Mucosa of descending colon (tissue), 3 donors: Measurements from ENCODE around the gene ATAD5. TPM values are rescaled to one million over a fixed set of nuclear protein-coding genes. Genes with fewer than 3 reads are reported as not detected.
A peak's percentile ranks its signal among the peaks of the same experiment; 100 is the strongest.

ENCODE experiments used
- ATAC-seq: fragments of 200-7000 bp; cut with Tn5 transposase; one replicate; pipeline ENCODE4 v1.9.1; 2020; ENCODE audit warnings: mild to moderate bottlenecking, moderate library complexity
- DNase-seq, 3 donors: peaks; one replicate each; pipeline ENCODE4 v3.0.0-alpha.2; 2020
- H3K36me3 ChIP-seq: fragments of 200-600 bp; one replicate; pipeline ENCODE4 v1.8.0; 2021; ENCODE audit warnings: low read depth, mild to moderate bottlenecking
- H3K4me1 ChIP-seq: fragments of 200-600 bp; one replicate; pipeline ENCODE4 v1.8.0; 2021; ENCODE audit warnings: low read depth, mild to moderate bottlenecking
- H3K4me3 ChIP-seq: fragments of 200-600 bp; one replicate; pipeline ENCODE4 v1.8.0; 2021; ENCODE audit warnings: mild to moderate bottlenecking
- H3K9me3 ChIP-seq: fragments of 200-600 bp; one replicate; pipeline ENCODE4 v1.8.0; 2021; ENCODE audit warnings: mild to moderate bottlenecking
- intact Hi-C, 2 donors: fragments of 100-400 bp; cut with DNase I in 1 of 2; cut with micrococcal nuclease in 1 of 2; formaldehyde crosslinking; loops; one replicate each; pipeline versions ENCODE4 v1.11.0 to v1.11.1; 2022; cut with DNase I, micrococcal nuclease
- total RNA-seq, 3 donors: library from RNA; stranded (reverse); fragmentation: NEBNext Ultra II Directional in 2 of 3; extraction: Animal tissue kit (Norgen Biotek cat#: 25700) in 2 of 3; gene quantifications; one replicate each; pipeline versions ENCODE4 v1.2.1 to v1.2.4, GENCODE V29; 2021 to 2023
- TF ChIP-seq, protein P1 (sequence below): fragments of 200-600 bp; IDR thresholded peaks from one replicate; pipeline ENCODE4 v1.8.0; 2022; ENCODE audit warnings: antibody characterized with exemption, mild to moderate bottlenecking
- donor health status: DM: no; HTN: no; CAD: no; lungs with moderate emphysema.
- donor health status: DM: no; HTN: no; CAD: no.
- donor health status: DM: no; HTN: yes; CAD: no.

The ATAD5 gene
- total RNA-seq, 3 donors from 2014 or later = 1.5 to 5.7 (median 2.4) TPM

DNA sequence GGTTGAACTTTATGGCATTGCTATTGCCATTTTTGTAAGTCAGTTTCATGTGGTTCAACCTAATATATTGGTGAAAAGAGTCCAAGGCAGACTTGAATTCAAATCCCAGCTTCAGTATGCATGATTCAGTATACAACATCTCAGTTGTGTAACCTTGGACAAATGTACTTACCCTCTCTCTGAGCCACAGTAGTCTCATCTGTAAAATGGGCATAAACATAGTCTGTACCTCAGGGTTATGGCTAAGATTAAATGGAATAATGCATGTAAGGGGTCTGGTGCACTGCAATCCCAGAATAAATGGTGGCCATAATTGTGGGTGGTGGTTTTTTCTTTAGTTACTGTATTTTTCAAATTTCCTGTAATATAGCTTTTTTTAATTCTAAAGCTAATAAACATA lies 85.3 kb downstream of the ATAD5 start:
- Histone ChIP-seq H3K4me3 (no peak overlapping the region), H3K4me1 (peaks cover 6% of the 10 kb centered on the region), H3K36me3 (no peaks in the 10 kb centered on the region), H3K9me3 (no peaks in the 10 kb centered on the region)
- intact Hi-C loops = no loop called here
- no peak for ATAC-seq
- TF ChIP-seq, protein P1, sequence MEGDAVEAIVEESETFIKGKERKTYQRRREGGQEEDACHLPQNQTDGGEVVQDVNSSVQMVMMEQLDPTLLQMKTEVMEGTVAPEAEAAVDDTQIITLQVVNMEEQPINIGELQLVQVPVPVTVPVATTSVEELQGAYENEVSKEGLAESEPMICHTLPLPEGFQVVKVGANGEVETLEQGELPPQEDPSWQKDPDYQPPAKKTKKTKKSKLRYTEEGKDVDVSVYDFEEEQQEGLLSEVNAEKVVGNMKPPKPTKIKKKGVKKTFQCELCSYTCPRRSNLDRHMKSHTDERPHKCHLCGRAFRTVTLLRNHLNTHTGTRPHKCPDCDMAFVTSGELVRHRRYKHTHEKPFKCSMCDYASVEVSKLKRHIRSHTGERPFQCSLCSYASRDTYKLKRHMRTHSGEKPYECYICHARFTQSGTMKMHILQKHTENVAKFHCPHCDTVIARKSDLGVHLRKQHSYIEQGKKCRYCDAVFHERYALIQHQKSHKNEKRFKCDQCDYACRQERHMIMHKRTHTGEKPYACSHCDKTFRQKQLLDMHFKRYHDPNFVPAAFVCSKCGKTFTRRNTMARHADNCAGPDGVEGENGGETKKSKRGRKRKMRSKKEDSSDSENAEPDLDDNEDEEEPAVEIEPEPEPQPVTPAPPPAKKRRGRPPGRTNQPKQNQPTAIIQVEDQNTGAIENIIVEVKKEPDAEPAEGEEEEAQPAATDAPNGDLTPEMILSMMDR = no peak
- no peak for DNase-seq

- intact Hi-C loops = no loop called here
- no peaks in the 10 kb centered on the region for H3K36me3 ChIP-seq
- ATAC-seq (no peak), DNase-seq (no peak)
- no peak overlapping the region for H3K4me3 ChIP-seq
- peaks cover 14% of the 10 kb centered on the region for H3K4me1 ChIP-seq
- no peaks in the 10 kb centered on the region for H3K9me3 ChIP-seq
- TF ChIP-seq, protein P1 = no peak
These were observed 88.5 kb downstream of the ATAD5 start for GRCh38 chr17:30920282-30920681.

DNA sequence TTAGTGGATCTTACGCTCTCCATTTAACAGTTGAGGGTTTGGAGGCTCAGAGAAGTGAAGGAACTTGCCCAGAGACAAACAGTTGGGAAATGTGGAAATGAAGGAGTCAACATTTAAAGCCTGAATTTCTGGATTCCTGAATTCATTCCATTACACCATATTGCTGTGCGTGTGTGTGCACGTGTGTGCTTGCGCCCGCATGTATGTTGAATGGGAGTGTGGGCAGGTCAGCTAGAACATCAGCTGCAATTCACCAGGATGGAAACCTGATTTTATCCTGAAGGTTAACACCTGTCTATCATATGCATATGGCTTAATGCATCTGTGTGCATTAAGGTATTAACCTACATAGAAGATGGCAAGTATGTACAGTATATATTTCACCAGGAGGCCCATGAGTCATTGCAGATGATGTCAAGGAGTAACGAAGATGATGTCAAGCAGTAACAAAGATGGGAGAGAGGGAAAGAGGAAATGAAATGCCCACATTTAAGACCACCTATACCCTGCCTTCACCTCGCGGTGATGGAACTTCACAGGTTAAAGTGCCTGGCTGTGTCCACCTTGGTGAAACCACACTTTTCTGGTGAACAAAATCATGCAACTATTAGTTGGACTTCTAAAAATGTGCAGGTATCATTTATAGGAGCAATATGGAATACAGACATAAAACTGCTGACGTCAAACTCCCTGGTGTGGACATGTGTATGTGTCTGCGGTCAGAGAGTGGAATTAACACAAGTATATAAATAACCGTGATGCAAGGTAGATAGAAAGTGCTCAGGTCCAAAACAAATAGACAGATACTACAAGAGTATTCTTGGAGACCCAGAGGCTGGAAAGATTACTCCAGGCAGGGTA lies 89.1 kb downstream of the ATAD5 start:
- Histone ChIP-seq H3K9me3 (no peaks in the 10 kb centered on the region), H3K4me3 (no peak overlapping the region), H3K4me1 (peaks cover 14% of the 10 kb centered on the region), H3K36me3 (no peaks in the 10 kb centered on the region)
- intact Hi-C loops = no loop called here
- DNase-seq = no peak
- peak; percentile 5 for ATAC-seq
- TF ChIP-seq, protein P1 = no peak

DNA sequence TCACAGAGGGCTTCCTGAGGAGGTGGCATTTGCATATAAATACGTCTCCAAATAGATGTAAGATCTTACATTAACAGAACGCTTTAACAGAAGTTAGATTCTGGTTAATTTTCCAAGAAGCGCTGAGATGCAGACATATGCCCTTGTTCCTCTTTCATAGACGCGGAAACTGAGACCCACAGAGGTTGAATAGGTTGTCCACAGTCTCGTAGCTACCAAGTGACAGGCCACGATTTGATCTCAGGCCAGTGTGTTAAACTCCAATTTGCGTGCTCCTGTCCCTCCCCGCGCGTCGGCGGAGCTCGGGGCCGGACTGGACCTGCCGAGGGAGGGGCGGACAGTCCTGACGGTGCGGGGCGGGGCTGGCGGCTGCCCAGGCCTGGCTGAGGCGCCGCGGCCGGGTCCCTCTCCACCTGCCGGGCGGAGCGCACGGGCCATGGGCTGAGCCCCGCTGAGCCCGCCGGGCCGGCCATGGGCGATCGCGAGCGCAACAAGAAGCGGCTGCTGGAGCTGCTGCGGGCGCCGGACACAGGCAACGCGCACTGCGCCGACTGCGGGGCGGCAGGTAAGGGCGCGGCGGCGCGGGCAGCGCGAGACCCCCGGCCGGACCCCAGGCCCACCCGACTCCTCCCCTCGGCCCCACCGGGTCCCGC lies 89.9 kb downstream of the ATAD5 start, which contains the start of gene ADAP2:
Gene ADAP2, plus strand, starts transcription at position 402 of the 653 bp plus-strand sequence. Its CDS starts 70 bp downstream, at position 472.
- TF ChIP-seq, protein P1 = no peak
- DNase-seq (peak; percentile 70 to 83 (median 72)), ATAC-seq (peak; percentile 93)
- peaks cover 14% of the 10 kb centered on the region for H3K4me1 ChIP-seq
- no peaks in the 10 kb centered on the region for H3K9me3 ChIP-seq
- intact Hi-C loops = no loop called here
- H3K36me3 ChIP-seq = no peaks in the 10 kb centered on the region
- peak within 1 kb of the TSS; percentile 22 for H3K4me3 ChIP-seq

DNA sequence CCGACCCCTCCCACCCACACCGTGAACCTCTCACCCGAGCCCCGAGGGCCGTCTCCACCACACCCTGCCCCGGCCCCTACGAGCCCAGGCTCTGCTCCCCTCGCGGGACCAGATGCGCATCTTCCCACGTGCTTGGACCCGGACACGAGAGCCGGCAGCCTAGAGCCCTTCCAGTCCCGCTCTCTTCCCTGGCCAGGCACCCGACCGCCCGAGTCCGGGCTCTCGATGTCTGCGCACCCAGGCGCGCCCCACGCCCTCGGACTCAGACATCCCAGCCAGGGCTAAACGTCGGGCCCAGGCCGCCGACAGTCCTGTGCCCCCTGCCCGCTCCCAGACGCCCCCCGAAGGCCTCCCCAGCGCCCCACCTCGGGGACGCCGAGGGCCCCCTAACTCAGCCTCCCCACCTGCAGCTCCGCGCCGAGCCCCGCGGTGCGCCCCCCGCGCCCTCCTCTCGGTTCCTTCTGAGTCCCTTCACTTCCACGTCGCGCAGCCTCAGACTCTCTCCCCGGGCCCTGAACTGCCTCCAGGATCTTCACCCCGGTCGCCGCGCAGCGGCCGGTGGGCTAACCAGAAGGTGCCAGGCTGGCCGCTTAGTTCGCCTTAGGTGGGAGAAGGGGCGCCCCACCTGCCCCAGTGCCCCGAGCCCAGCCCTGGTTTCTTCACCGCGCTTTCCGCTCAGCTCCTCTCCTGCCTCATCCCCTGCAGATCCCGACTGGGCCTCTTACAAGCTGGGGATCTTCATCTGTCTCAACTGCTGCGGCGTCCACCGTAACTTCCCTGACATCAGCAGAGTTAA lies 90.7 kb downstream of the ATAD5 start:
- DNase-seq (peak in 2 of 3 donors; percentile 49 to 60), ATAC-seq (peak; percentile 60)
- Histone ChIP-seq H3K9me3 (no peaks in the 10 kb centered on the region), H3K4me1 (peaks cover 14% of the 10 kb centered on the region), H3K4me3 (peak overlapping the region; percentile 22), H3K36me3 (no peaks in the 10 kb centered on the region)
- intact Hi-C loops = no loop called here
- TF ChIP-seq, protein P1 = no peak
